GM12875 (cell line): ENCODE data around the gene RNASE8.

ENCODE experiments used
- H3K4me3 ChIP-seq: one replicate; pipeline ENCODE4 v1.5.1; 2011; ENCODE audit warnings: low read depth, low read length, control low read depth
- CTCF ChIP-seq: IDR thresholded peaks from 2 replicates; pipeline ENCODE4 v1.5.1; 2011; ENCODE audit warnings: low read depth, mild to moderate bottlenecking, control low read depth, inconsistent platforms, low read length, moderate library complexity, borderline replicate concordance; ENCODE audit not compliant: insufficient read depth

RNASE8 gene

GRCh38 chr14:21032326-21033132, 25.1 kb upstream of the RNASE8 start:
- H3K4me3 ChIP-seq, result no peak overlapping the region
- TF ChIP-seq CTCF, result no peak

- H3K4me3 ChIP-seq, result no peak overlapping the region
- no peak for TF ChIP-seq CTCF
These were observed 24.4 kb upstream of the RNASE8 start for GRCh38 chr14:21033133-21033698.

GRCh38 chr14:21034707-21035106, 22.9 kb upstream of the RNASE8 start, which contains the start of gene RNASE13:
Gene RNASE13 (minus strand): TSS chr14:21034807. CDS start chr14:21034288, 519 bp downstream.
- TF ChIP-seq CTCF, result no peak
- no peak within 1 kb of the TSS for H3K4me3 ChIP-seq

- H3K4me3 ChIP-seq, result no peak overlapping the region
- TF ChIP-seq CTCF, result no peak
These were observed 20.9 kb upstream of the RNASE8 start for GRCh38 chr14:21036751-21037150.

GRCh38 chr14:21037156-21037555, 20.5 kb upstream of the RNASE8 start:
- TF ChIP-seq CTCF, result no peak

GRCh38 chr14:21038441-21039422, 18.9 kb upstream of the RNASE8 start:
- no peak for TF ChIP-seq CTCF
- H3K4me3 ChIP-seq, result no peak overlapping the region

More at GRCh38 chr14:21037156-21037555, 20.5 kb upstream of the RNASE8 start:
- no peak overlapping the region for H3K4me3 ChIP-seq
